Daoy (cell line): ENCODE measurements around the gene PREPL. TPM values are rescaled to one million over a fixed set of nuclear protein-coding genes. Genes with fewer than 3 reads are reported as not detected.

Source experiments
- DNase-seq: peaks from one replicate; pipeline ENCODE4 v3.0.0-alpha.2; 2015; ENCODE audit warnings: low read depth
- total RNA-seq: library from RNA; depleted of rRNA; stranded (reverse); fragments of >200 nt; shearing (Covaris generic); gene quantifications from 2 replicates; pipeline ENCODE4 v1.2.3, GENCODE V29; 2014

PREPL gene
- total RNA-seq, 1 experiment from 2014 or later = 34.1 TPM

DNA sequence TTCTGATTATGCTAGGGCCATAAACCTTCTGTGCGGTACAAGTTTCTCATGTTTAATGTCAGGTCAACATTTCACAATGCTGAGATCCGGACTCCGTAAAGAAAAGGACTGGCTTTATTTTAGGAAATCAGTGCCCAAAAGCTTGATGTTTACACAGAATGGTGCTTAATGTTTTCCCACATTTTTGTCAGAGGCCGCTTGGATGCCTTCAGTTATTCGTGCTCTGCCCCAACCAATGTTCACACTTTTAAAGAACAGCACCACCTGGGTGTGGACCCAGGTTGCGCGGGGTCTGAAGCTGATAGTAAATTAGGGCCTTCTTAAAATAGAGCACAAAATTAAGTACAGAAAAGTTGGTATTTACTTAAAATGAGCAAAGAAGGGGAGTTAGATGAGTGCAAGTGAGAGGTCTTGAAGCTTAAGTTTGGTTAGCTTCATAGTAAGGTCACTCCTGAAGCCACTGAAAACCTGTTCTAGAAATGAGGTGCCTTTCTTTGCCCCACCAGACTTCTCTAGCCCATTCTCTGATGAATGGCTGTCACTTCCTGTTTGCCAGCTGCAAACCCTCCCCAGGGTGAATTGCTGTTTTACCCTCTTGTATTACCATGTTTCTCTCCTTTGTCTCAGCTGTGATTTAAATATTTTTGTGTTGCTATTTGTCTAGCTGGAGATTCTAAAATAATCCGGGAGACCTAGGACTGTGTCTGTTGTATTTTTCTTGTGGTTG lies 65.5 kb downstream of the PREPL start:
- DNase-seq = no peak

DNA sequence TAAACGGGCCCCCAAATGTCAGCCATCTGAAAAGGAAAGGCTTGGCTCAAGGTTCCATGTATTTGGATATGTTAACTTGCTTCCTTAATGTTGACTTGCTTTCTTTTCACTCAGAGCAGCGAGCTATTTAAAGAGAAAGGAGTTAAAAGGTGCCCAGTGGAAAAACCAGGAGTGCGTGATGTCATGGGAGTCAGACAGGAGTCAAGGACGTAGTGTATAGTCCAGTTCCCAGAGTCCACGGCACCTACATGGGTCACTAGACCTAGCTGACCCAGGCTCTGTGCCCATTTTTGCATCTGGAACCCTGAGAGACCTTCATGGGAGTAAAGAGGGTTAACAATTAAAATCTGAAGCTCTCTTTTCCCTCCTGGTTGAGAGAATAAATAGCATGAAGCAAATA lies 66.2 kb downstream of the PREPL start:
- DNase-seq = no peak

DNA sequence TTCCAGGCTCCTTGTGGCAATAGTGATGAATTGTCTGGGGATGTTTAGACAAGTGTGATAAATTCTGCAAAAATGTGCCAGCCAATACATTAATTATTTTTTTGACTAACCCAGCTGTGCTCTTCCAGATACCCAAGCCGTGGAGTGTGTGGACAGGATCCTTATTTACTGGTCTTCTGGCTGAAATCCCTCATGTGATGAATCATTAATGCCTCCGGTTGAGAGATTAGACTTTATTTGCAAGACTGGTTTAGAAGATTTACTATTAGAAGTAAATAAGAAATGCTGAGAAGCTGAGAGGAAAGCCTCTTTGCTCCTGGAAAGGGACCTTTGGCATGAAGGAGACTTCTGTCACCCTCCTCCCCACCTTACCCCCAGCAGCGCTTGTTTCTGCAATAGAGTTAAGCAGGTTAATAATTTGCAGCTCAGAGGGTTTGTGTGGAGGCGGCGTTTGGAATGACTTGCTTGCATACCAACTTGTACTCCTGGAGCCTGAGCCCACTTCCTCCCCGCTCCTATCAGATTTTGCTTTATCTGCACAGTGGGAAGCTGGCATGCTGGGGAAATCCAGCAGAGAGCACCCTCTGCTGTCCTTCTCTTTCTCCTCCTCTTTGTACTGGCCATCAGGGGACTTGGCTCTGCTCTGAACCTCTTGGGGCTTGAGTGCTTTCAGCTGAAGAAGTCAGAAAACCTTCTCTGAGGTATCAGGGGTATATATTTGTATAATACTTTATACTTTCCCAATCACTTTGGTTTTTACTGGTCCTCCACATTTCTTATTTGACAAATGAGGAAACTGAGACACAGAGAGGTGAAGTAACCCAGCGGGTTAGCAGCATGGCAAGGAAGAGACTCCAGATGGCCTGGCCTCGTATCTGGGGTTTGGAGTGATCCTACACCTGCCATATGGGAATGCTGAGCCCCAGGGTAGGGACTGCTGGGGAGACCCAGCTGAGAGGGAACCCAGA lies 69.7 kb downstream of the PREPL start:
- DNase-seq = peak; percentile 89

DNA sequence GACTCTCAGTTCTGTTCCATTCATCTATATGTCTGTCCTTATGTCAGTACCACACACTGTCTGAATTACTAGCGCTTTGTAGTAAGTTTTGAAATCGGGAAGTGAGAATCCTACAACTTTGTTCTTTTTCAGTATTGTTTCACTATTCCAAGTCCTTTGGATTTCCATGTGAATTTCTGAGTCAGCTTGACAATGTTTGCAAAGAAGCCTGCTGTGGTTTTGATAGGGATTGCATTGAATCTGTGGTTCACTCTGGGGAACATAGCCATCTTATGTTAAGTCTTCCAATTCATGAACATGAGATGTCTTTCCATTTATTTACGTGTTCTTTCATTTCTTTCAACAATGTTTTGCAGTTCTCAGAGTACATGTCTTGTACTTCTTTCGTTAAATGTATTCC lies 71.0 kb downstream of the PREPL start:
- peak; percentile 55 for DNase-seq

DNA sequence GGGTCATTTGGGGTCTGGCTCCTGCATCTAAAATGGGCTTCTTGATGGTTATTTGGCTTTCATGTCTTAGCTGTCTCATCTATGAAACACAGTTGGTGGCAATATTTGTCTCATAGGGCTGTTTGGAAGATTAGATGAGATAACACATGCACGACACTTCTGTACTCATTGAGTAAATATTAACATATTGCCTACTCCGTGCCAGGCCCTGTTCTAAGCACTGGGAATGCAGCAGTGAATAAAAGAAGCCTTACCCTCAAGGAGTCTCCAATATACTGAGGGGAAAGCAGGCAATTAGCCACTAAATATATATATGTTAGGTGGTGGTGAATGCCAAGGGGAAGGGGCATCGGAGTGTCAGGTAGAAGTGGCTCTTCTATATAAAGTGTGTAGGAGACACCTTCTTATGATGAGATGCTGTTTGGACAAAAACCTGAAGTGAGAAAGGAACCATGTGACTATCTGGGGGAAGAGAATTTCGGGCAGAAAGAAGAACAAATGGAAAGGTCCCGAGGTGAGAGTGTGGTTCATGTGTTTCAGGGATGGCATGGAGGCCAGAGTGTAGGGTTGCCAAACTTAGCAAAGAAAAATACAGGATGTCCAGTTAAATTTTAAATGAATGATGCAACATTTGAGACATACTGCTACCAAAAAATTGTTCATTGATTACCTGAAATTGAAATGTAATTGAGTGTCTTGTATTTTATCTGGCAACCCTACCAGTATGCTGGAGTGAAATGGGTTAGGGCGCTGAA lies 74.2 kb downstream of the PREPL start:
- no peak for DNase-seq

DNA sequence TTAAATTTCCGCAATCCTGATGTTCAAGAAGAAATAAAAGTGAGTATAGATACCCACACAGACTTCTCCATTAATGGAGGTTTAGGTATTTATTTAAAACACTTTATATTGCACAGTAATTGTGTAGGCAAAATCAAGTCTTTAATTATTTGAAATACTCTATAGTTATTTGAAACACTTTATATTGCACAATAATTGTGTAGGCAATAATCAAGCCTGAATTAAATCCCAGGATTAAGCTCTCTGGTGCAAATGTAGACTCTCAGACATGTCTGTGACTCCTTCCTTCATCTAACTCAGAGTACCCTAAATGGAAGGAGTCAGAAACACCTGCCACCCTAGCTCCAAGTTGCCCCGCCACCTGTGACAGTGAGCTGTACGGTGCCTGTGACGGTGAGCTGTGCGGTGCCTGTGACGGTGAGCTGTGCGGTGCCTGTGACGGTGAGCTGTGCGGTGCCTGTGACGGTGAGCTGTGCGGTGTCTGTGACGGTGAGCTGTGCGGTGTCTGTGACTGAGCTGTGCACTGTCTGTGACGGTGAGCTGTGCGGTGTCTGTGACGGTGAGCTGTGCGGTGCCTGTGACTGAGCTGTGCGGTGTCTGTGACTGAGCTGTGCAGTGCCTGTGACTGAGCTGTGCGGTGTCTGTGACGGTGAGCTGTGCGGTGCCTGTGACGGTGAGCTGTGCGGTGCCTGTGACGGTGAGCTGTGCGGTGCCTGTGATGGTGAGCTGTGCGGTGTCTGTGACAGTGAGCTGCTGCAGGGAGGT lies 75.0 kb downstream of the PREPL start:
- DNase-seq = no peak

DNA sequence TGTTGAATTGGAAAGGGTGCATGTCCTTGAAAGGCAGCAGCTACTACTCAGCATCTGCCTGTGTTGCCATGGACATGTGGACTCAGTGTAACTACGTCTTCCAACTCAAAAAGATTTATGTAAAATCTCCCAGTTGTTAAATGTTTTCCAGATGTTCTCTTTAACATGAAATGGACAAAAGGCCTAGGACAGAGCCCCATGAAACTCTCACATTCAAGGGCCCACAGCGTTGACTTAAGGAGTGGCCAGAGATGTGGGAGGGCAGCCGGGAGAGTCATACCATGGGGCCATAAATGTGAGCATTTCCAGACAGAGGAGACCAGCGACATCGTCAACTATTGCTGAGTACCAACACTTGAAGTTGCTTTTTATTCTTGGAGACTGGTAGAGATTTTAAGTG lies 76.1 kb downstream of the PREPL start:
- no peak for DNase-seq

DNA sequence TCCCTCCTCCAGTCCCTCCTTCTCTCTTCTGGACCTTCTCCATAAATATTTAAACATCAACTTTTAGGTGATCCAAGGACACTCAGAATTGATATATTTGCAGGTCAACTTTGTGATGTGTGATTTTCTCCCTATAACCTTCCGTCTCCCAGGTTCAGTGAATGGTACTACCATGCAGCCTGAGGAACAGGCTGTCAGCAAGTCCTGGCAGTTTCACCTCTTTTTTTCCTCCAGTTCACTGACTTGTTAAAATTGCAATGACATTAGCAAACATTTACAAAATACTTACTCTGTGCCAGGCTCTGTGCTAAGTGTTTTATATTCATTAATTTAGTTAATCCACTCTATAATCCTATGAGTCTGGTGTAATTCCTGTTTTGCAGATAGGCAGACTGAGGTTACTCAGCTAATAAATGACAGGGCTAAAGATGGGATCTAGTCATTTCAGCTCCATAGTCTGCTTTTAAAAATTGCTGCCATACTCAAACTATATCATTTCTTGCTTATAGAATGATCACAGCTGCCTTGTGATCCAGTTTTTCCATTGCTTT lies 78.1 kb downstream of the PREPL start:
- no peak for DNase-seq

DNA sequence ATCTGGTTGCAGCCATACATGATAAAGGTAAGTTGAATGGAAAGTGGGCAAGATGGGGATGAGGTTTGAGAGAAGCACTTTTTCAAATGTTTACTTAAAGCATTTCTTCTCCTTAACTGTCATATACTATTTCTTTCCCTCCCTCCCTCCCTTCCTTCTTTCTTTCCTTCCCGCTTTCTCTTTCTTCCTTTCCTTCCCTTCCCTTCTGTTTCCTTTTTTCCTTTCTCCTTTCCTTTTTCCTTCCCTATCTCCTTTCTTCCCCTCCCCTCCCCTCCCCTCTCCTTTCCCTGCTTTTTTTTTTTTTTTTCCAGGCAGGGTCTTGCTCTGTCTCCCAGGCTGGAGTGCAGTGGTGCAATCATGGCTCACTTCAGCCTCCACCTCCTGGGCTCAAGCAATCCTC lies 80.4 kb downstream of the PREPL start:
- DNase-seq = no peak

DNA sequence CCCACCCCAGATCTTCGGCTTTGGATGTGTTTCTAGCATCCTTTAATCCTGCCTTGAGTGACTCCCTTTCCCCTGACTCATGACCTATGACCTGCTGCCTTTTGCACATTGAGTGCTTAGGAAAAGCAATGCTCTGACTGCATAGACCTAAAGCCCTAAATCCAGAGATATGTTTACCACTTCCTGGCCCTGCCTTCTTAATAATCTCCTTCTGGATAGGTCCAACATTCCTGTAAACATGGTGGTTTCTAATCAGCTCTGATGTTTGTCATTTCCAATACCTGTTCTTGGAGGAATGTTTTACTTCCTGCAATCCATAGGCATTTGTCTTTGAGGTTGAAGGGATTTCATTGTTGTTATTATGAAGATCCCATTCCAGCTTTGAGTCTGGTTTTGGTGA lies 83.8 kb downstream of the PREPL start:
- no peak for DNase-seq

DNA sequence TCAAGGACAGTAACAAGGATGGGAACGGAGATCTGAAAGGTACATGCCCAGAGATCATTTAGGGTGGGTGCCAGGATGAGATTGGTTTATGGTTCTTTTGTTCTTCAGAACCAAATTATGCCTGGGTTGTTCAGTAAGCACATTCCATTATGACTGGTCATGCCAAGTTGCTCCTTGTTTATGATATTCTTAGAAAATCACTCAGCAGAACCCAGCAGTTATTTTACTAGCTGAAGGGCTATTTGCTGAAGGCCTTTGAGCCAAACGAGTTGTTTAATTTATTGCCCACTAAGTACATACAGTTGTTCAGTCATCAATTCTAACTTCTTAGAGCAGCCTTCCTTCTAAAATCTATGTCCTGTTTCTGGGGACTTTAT lies 85.4 kb downstream of the PREPL start:
- DNase-seq = no peak

DNA sequence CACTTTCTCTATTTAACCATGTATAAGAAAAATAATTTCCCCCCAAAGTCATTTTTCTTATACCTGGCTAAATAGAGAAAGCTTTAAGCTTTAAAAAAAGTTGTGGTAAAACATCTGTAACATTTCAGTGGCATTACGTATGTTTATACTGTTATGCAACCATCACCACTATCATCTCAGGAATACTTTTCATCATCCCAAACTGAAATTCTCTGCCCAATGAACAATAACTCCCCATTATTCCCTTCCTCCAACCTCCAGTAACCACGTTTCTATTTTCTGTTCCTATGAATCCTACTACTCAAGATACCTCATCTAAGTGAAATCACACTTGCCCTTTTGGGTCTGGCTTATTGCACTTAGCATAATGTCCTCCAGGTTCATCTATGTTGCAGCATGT lies 87.7 kb downstream of the PREPL start:
- no peak for DNase-seq

DNA sequence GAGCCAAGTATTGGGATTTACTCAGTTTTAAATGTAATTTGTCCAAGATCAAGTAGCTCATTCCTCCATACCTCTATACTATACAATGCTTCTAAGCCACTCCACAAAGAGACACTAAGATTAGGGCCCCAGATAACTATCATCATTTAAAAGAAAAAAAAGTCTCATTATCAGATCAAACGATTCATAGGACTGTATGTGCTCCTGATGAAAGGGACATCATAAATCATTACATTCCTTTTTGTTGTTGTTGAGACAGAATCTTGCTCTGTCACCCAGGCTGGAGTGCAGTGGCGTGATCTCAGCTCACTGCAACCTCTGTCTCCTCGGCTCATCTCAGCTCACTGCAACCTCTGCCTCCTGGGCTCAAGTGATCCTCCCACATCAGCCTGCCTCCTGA lies 88.2 kb downstream of the PREPL start:
- DNase-seq = no peak

DNA sequence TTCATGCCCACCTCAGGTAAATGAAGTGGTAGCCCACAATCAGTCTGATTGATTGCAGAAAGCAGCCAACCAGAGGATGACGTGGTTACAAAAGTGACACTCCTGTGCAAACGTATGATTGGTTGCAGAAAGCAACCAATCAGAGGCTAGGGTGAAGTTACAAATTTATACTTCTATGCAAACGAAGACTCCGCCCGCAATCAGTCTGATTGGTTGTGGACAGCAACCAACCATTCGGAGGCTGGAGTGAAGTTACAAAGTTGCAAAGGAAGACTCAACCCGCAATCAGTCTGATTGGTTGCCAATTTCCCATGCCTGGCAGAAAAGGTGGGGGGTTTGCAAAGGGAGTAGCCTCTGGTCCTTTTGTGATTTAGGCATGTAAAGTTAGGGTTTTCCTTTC lies 90.0 kb downstream of the PREPL start:
- DNase-seq = no peak

DNA sequence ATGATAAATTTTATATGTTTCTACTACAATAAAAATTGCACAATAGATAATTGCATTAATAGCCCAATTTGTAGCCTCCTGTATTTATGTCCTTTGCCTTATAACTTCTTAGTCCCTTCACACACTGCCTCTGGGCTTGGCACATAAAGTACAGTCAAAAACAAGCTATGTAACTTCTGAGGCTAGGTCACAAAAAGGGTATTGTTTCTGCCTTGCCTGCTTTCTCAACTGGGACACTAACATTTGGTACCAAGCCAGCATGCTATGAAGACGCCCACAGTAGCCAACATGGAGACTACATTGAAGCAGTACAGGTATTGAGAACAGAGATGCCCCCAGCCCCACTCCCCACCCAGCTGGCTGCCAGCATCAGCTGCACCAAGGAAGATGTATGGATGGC lies 91.5 kb downstream of the PREPL start:
- DNase-seq = no peak

DNA sequence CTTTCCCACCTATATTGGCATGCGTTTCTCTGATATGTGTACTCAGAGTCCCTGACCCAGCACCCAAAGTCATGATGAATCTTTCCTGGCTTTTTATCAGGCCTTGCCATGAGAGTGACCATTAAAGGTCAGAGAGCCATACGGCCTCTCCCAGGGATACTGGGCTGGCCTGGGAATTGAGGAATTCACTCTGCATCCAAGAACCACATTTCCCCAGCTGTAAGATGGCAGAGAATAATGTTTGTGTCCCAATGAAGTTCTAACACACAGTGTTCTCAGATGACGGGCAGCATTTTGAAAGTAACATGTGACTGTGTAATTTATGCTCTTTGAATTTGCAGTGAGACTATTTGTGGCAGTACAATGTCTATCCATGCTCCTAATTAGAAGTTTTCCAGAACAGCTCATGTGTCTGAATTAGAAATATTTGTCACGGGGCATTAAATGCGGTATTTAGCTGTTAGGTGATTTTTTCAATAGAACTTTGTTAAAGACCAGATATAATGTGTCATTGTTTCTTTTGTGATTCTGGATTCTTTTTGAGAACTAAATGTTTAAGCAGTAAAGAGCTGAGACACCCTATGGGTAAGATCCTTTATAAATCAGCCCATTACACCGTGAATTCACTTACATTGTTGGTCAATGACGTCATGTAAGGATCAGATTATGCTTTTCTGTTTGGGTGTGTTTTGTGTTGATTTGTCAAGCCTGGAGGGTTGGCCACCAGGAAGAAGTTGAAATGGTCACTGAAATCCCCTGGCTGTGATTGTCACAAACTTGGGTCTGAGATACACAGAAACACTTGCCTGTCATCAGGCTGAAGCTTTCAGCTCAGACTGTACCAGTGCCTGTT lies 93.3 kb downstream of the PREPL start:
- DNase-seq = peak; percentile 68
